Esophagus (tissue), 2 donors: ENCODE data around the gene PDZRN4. TPM values are rescaled to one million over a fixed set of nuclear protein-coding genes. Genes with fewer than 3 reads are reported as not detected.
"Not testable (repeated sequence)": the region's sequence is repeated elsewhere in the genome, so short reads cannot be mapped to it uniquely, and the experiment has no call there.

Experiments used
- H3K27ac ChIP-seq, 2 donors: one replicate each; pipeline ENCODE4 v1.5.1; 2013; ENCODE audit warnings: low read depth in 2 of 2, mild to moderate bottlenecking in 2 of 2, inconsistent platforms in 1 of 2, low read length in 1 of 2, moderate library complexity in 1 of 2
- H3K27me3 ChIP-seq, 2 donors: one replicate each; pipeline ENCODE4 v1.6.1; 2013; ENCODE audit warnings: low read length in 2 of 2, control low read depth in 1 of 2, mild to moderate bottlenecking in 1 of 2; ENCODE audit not compliant: insufficient read depth in 2 of 2, control insufficient read depth in 1 of 2
- H3K36me3 ChIP-seq, 2 donors: one replicate each; pipeline ENCODE4 v1.6.1; 2013; ENCODE audit warnings: low read length in 1 of 2; ENCODE audit not compliant: control insufficient read depth in 2 of 2, insufficient read depth in 2 of 2
- H3K4me1 ChIP-seq, 2 donors: one replicate each; pipeline ENCODE4 v1.6.1; 2013; ENCODE audit warnings: low read length in 1 of 2; ENCODE audit not compliant: control insufficient read depth in 2 of 2, insufficient read depth in 2 of 2
- H3K4me3 ChIP-seq, 2 donors: one replicate each; pipeline ENCODE4 v1.5.1; 2013; ENCODE audit warnings: low read length in 2 of 2, mild to moderate bottlenecking in 2 of 2, low read depth in 1 of 2, moderate library complexity in 1 of 2
- H3K9me3 ChIP-seq, 2 donors: one replicate each; pipeline ENCODE4 v1.6.1; 2013; ENCODE audit warnings: mild to moderate bottlenecking in 2 of 2, low read depth in 1 of 2, low read length in 1 of 2, moderate library complexity in 1 of 2; ENCODE audit not compliant: control insufficient read depth in 2 of 2, insufficient read depth in 1 of 2
- WGBS, 2 donors: extraction: QIAGEN DNeasy Blood & Tissue Kit; methylation state at CpG; one replicate each; pipeline ENCODE4 v1.1.7; 2013; 5-methylcytosine and 5-hydroxymethylcytosine counted together
- polyA plus RNA-seq, 2 donors: library from polyadenylated mRNA; stranded (reverse); fragments of 200-250 nt; gene quantifications; one replicate each; pipeline ENCODE4 v1.2.3, GENCODE V29; 2013
- donor health status: healthy with polysubstance abuse.
- donor health status: Bipolar disorder and iron deficiency.

The PDZRN4 gene
- polyA plus RNA-seq, 2 donors, result 0.59 to 1.8 TPM

DNA sequence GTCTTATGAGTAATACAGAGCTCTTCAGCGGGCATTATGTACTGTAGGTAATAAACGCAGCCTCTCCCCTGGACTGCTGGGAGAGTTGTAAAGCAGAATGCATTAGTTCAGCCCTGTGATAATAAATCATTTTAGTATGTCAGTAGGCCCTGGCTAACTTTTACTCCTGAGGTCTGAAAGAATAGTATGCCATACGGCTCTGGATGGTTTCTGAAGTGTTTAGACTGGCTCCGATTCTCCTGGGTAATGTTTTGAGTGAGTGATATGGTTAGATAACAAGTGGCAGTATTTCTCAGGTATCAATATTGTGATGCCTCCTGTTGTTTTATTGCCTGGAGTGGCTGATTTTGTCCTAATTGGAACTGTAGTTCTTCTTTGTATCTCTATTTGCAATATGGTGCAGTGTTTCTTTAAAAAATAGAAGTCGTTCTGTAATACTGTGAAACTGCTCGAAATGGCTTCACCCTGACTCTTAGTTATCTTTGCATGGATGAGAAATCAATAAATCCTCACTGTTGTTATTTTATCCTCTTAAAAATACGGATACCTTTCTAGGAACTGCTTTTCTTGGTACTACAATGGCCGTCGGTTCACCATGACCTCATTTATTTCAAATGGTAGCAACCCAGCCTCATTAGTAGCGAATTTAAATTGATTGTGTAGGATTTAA is 100.2 kb downstream of the PDZRN4 start:
- no peak overlapping the region for H3K27ac ChIP-seq
- H3K9me3 ChIP-seq, result no peaks in the 10 kb centered on the region
- H3K36me3 ChIP-seq, result no peaks in the 10 kb centered on the region
- no peaks in the 10 kb centered on the region for H3K27me3 ChIP-seq
- H3K4me3 ChIP-seq, result no peak overlapping the region
- WGBS, 2 donors, result 60 to 71% methylated on average over 10 of the region's 10 CpGs
- H3K4me1 ChIP-seq, result no peaks in the 10 kb centered on the region

DNA sequence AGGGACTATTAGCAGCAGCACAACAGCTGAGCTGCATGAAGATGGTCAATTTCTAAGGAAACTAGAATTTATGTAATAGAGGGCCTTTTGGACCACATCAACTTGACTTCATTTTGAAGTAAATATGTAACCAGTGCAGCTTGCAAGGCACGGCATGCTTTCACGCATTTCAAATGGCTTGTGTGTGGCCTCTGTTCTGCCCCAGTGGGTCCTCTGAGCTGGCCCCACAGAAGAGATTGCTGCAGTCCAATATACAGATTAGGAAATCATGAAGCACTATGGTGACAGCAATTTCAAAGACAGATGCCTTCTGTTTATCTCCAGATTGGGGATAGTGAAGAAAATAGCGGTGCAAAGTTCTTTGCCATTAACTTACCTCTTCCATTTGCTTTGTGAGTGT is 101.4 kb downstream of the PDZRN4 start:
- Histone ChIP-seq H3K4me1 (no peaks in the 10 kb centered on the region), H3K9me3 (no peaks in the 10 kb centered on the region), H3K27me3 (no peaks in the 10 kb centered on the region), H3K27ac (no peak overlapping the region), H3K36me3 (no peaks in the 10 kb centered on the region), H3K4me3 (no peak overlapping the region)
- 87 to 95% methylated on average over 3 of the region's 3 CpGs for WGBS, 2 donors

- Histone ChIP-seq H3K27ac (no peak overlapping the region), H3K36me3 (no peaks in the 10 kb centered on the region), H3K4me3 (no peak overlapping the region), H3K9me3 (no peaks in the 10 kb centered on the region), H3K27me3 (no peaks in the 10 kb centered on the region), H3K4me1 (no peaks in the 10 kb centered on the region)
- 76 to 78% methylated on average over 6 of the region's 6 CpGs for WGBS, 2 donors
Observed at GRCh38 chr12:41293011-41293410, 104.9 kb downstream of the PDZRN4 start.

GRCh38 chr12:41293461-41293860 is 105.3 kb downstream of the PDZRN4 start:
- Histone ChIP-seq H3K27me3 (no peaks in the 10 kb centered on the region), H3K4me3 (no peak overlapping the region), H3K4me1 (no peaks in the 10 kb centered on the region), H3K9me3 (no peaks in the 10 kb centered on the region), H3K36me3 (no peaks in the 10 kb centered on the region), H3K27ac (no peak overlapping the region)
- WGBS, 2 donors, result 88 to 89% methylated on average over 1 of the region's 1 CpG

DNA sequence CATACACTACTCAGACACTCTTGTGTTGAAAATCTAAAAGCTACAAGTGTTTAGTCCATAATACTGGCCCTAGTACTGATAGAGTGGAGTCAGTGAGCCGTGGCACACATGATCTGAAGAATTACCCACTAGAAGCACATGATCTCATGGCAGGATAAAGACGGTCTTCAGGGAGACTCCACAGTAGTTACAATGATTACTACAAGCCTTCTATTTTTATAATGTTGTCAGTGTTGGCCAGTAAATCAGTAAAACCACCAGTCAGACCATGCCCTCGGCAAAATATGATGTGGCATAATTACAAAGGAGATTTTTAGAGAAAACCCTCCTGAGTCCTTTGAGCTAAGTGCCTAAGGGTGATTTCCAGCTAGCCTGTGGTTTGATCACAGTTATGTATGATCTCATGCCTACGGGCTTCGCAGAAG is 114.9 kb downstream of the PDZRN4 start:
- Histone ChIP-seq H3K4me3 (no peak overlapping the region), H3K27me3 (no peaks in the 10 kb centered on the region), H3K36me3 (no peaks in the 10 kb centered on the region), H3K4me1 (no peaks in the 10 kb centered on the region), H3K27ac (no peak overlapping the region), H3K9me3 (no peaks in the 10 kb centered on the region)
- 84 to 85% methylated on average over 5 of the region's 5 CpGs for WGBS, 2 donors

DNA sequence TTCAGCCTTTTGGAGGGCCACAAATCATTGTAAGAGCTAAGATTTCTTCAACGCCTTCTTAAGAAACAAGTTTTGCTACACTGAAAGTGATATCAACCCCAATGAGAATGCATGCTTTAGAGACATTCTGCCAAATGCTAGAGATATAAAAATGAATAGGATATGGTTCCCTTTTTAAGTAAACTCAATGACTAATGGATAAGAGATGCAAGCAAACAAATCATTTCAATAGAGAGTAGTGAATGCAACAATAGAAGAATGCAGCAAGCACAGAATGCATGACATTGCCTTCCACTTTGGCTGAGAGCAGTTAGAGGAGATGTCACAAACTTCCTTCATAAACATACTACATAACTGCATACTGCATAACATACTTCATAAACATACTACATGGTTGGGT is 116.4 kb downstream of the PDZRN4 start:
- Histone ChIP-seq H3K9me3 (no peaks in the 10 kb centered on the region), H3K36me3 (no peaks in the 10 kb centered on the region), H3K4me3 (no peak overlapping the region), H3K27ac (no peak overlapping the region), H3K4me1 (no peaks in the 10 kb centered on the region), H3K27me3 (no peaks in the 10 kb centered on the region)
- WGBS, 2 donors, result 70 to 76% methylated on average over 1 of the region's 1 CpG

GRCh38 chr12:41310367-41310766 is 122.2 kb downstream of the PDZRN4 start:
- Histone ChIP-seq H3K9me3 (no peaks in the 10 kb centered on the region), H3K27ac (no peak overlapping the region), H3K36me3 (no peaks in the 10 kb centered on the region), H3K4me1 (no peaks in the 10 kb centered on the region), H3K4me3 (no peak overlapping the region), H3K27me3 (no peaks in the 10 kb centered on the region)
- 76 to 85% methylated on average over 2 of the region's 2 CpGs for WGBS, 2 donors

GRCh38 chr12:41311883-41312282 is 123.8 kb downstream of the PDZRN4 start:
- no peaks in the 10 kb centered on the region for H3K4me1 ChIP-seq
- H3K36me3 ChIP-seq, result no peaks in the 10 kb centered on the region
- no peak overlapping the region for H3K27ac ChIP-seq
- no peaks in the 10 kb centered on the region for H3K9me3 ChIP-seq
- 82 to 85% methylated on average over 2 of the region's 2 CpGs for WGBS, 2 donors
- H3K4me3 ChIP-seq, result no peak overlapping the region
- H3K27me3 ChIP-seq, result no peaks in the 10 kb centered on the region

DNA sequence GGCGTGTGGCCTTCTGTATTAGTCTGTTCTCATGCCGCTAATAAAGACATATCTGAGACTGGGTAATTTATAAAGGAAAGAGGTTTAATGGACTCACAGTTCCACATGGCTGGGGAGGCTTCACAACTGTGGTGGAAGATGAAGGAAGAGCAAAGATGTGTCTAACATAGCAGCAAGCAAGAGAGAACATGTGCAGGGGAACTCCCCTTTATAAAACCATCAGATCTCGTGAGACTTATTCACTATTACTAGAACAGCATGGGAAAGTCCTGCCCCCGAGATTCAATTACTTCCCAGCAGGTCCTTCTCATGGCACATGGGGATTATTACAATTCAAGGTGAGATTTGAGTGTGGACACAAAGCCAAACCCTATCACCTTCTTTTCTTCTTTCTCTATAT is 124.3 kb downstream of the PDZRN4 start:
- H3K4me1 ChIP-seq, H3K36me3 ChIP-seq, H3K27me3 ChIP-seq, H3K9me3 ChIP-seq, H3K4me3 ChIP-seq, H3K27ac ChIP-seq: not testable (repeated sequence)
- 74% methylated on average over 4 of the region's 4 CpGs for WGBS, 2 donors

DNA sequence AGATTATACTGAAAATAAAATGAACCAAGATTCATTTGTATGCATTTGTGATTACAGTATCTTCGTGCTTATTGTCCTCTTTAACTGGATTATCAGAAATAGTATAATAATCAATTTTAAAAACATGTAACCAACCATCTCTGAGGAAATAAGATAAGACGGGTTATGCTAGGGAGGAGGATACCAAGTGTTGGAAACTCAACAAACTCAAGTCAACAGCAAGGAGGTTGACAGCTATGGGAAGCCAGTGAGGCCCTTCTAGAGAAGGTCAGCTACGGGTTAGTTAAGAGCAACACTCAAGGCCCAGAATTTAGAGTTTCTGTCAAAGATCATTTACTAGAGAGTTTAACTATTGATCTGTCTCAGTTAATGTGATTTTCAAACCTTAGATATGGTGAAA is 137.2 kb downstream of the PDZRN4 start:
- Histone ChIP-seq H3K4me3 (no peak overlapping the region), H3K9me3 (no peaks in the 10 kb centered on the region), H3K4me1 (no peaks in the 10 kb centered on the region), H3K36me3 (no peaks in the 10 kb centered on the region), H3K27ac (no peak overlapping the region), H3K27me3 (no peaks in the 10 kb centered on the region)
- 81 to 86% methylated on average over 3 of the region's 3 CpGs for WGBS, 2 donors
